Colon (tissue), 2 donors: ENCODE results near the gene ZBED3.
"Not testable (repeated sequence)": the region's sequence is repeated elsewhere in the genome, so short reads cannot be mapped to it uniquely, and the experiment has no call there.

ENCODE experiments used
- FAIRE-seq: peaks from 2 replicates; lab custom pipeline; 2012; peaks lifted over from hg19 to GRCh38; lab: Jason Lieb, UNC
- donor health status: control.
- donor health status: control.

Gene ZBED3, protein sequence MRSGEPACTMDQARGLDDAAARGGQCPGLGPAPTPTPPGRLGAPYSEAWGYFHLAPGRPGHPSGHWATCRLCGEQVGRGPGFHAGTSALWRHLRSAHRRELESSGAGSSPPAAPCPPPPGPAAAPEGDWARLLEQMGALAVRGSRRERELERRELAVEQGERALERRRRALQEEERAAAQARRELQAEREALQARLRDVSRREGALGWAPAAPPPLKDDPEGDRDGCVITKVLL

DNA sequence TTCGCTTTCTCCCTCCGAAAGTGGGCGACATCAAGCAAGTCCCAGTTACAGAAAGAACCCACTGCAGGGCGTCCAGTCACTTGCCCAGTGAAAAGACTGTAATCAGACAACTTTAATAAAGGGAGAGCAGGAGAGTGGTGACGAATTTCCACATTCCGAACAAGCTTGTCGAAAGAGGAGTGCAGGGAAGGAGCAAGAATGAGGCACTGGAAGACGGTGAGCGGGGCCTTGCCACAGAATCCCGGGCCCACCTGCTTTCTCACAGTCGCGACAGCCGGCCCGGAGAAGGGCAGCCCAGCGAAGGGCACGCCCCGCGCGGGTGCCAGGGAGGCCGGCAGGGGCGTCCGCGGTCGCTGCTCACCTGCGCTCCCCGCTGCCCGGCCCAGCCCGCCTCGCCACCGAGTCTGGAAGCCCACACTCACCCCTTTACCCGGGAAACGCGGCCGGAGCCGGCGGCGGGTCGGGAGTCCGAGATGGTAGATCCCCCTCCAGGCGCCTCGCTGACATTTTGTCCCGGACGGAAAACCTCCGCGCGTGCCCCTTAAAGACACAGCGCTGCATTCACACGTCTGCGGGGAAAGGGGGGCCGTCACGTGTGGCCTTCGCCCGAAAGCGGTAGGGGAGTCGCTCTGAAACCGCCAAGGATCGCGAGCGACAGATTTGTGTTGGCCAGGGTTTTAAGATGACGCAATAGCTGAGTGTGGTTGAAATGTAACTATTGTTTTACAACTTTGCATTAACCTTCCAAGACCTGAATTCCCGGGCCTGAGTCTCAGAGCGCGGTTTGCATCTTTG, at the start of gene ZBED3:
Gene ZBED3, minus strand, starts transcription at position 597 of the 795 bp plus-strand sequence. CDS start 9,407 bp downstream, outside the sequence.
- no peak for FAIRE-seq

DNA sequence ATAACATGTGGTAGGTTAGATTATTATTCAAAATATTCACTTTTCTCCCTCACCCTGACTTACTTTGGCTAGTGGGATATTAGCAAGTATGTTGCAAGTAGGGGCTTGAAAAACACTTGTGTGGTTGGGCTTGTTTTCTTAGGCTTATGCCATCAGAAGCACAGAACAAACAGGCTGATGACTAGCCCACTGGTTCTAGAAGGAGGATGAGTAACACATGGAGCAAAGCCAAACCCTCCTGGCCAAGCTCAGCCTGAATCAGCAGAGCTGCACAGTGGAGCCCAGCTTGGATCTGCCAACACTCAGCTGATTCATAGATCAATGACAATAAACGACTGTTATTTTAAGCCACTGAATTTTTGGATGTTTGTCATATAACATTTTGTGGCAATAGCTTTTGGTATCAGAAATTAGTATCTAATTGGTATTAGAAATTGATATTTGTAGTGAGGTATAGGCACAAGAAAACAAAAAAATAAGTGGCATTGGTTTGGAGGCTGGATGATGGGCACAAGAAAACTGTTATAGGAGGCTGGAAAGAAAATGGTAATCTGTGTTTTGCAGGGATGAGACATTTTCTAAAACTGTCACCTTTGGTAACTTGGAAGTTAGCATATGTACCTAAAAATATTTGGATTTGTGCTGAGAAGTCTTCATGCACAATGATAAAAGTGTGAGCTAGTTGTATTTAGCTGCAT, 46.1 kb upstream of the ZBED3 start:
- FAIRE-seq: no peak

DNA sequence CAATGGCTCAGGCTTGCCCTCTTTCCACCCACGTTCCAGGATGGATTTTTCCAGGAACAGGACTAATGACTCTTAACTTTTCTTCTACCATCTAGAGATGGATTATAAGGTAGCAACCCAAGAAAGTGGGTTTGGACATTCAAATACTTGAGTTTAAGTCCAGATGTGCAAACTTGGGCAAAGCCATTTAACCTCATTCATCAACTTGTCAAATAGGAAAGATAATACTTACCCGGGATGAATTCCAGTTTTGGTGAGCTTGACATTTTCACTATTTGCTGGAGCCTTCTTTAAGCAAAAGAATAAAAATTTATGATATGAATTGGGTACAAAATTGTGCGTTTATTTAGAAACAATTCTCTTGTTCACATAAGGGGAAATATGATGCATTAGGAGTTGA, 44.3 kb upstream of the ZBED3 start:
- no peak for FAIRE-seq

DNA sequence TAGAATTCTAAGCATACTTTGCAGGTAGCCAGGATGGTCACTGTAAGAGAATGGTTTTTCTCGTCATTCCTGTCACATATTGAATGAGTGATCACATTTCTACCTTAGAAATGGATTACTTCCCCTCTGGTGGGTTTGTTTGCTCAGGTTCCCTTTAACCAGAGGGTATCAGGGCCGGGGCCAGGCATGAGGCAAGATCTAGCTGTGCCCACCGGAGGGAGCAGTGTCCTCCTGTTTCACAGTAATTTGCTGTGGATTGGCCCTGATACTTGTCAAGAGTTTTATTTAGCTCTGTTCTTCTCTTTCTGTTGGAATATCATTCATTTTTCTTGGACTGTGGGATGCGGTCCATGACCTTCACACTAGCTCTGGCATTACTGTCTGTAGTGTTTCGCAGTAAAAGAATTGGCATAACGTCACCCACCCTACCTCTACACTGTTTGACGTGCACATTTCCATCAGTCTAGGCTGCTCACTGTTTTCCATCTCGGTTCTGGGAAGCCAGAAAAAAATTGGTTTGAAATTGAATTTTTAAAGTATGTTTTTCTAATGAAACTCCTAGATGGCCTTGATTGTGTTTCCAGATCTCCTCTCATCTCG, 42.4 kb upstream of the ZBED3 start:
- FAIRE-seq: no peak

DNA sequence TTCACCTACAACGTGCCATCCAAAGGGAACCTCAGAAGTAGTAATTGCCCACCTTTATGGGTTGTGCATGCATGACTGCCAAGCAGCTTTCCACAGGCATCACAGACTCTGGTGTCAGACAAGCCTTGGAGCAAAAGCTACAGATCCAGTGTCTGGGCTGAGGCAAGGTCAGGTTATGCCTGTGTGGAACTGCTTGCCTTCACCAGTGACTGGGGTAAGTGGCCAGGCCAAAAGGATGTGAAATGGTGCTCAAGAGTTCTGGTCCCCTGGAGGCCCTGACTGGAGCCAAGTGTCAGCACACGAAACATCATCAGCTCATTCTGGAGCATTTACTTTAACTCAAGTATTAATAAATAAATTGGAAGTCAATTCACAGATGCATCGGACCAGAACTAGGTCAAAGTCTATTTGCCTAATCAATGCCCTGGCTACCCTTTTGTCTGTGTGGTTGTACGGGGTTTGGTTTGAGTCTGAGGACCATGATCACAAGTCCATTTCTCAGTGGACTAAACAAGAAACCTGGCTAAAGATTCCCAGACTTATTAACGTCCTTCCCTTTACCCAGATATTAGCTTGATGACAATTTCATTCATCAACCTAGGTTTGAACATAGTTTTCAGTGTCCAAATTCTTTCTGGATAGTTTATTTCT, 41.5 kb upstream of the ZBED3 start:
- no peak for FAIRE-seq

DNA sequence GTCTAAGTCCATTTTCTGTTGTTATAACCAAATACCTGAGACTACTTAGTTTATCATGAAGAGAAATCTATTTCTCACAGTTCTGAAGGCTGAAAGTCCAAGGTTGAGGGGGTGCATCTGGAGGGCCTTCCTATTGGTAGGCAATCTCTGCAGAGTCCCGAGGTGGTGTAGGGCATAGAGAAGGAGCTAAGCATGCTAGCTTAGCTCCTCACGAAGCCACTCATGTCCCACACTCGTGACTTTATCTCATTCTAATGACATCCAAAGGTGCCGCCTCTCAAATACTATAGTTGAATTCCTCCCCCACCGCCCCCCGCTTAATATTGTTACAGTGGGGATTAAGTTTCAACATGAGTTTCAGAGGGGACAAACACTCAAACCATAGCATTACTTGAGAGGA, 36.0 kb upstream of the ZBED3 start:
- FAIRE-seq: no peak

DNA sequence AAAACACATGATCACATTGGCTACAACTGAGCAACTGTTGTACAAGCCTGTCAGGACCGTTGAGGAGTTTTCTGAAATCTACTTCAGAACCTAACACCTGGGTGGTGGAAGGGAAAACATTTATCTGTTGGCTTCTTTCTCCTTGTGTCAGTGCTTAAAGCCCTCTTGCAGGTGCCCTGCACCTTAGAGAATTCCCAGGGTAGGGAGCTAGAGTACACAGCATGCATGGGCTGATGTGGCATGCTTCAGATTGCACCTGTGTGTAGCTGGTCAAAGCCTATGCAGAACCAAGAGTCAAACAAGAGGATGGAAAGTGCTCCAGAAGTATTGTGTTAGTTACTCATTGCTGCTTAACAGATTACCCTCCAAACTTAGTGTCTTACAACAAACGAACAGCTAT, 33.6 kb upstream of the ZBED3 start:
- no peak for FAIRE-seq

DNA sequence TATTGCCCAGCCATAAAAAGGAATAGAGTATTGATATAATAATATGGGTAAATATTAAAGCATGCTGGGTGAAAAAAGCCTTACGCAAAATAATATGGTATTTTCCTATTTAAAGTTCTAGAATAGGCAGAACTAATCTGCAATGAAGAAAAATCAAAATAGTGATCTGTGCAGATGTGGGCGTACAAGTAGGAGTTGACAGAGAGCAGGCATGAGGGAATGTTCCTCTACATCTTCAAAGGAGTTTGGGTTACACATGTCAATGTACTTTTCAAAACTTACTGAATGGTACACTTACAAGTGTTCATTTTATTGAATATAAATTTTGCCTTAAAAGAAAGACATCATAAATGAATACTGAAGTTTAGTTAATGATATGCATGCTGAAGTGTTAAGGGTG, 33.0 kb upstream of the ZBED3 start:
- no peak for FAIRE-seq

DNA sequence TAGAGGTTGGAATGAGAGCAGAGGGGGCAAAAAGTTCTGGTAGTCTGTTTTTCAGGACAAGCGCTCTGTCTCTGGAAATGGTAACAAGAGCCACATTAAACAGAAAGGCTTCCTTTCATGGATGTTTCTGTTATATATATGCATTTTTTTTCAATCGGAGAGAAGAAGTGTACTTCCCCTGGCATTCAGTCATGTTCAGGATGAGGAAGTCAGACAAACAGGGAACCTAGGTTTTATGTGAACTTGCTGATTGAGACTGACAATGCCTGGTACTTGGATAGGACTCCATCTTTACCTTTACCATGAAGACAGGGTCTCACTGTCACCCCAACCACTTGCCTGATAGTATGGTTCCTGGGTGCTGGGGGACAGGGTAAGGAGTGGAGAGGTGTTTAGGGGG, 30.1 kb upstream of the ZBED3 start:
- FAIRE-seq: no peak

DNA sequence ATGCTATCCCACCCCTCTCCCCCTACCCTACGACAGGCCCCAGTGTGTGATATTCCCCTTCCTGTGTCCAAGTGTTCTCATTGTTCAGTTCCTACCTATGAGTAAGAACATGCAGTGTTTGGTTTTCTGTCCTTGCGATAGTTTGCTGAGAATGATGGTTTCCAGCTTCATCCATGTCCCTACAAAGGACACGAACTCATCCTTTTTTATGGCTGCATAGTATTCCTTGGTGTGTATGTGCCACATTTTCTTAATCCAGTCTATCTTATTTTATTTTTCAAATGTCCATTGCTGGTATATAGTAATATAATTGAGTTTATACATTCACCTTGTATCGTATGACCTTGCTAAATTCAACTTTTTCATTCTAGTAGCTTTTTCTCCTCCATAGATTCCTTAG, 19.9 kb upstream of the ZBED3 start:
- not testable (repeated sequence) for FAIRE-seq

DNA sequence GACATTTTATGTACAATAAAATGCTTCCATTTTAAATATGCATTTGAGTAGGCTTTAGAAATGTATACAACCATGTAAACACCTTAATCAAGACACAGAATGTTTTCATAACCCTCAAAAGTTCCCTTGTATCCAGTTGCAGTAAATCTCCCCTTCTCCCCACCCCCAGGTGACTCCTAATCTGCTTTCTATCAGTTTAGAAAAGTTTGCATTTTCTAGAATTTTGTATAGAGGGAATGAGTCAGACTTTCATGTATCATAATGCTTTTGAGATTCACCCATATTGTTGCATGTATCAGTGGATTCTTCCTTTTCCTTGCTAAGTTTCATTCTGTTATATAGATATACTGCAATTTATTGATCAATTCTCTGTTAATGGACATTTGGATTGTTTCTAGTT, 17.7 kb upstream of the ZBED3 start:
- no peak for FAIRE-seq

DNA sequence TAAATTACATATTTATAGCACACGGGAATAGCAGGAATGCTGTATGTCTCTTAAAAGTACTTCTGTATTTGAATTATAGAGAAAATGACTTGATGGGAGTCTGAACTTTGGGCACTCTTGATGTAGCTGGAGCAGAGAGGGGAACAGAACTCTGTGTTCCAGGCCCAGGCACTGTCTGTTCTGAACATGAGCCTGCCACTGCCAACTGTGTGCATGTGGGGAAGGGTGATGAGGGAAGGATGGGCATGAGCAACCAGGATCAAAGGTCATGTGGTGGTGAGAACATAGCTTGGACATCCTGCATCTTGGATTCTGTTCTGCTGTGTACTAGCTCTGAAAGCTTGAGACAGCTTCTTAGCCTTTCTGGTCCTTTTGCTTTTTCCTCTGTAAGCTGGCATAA, 16.4 kb upstream of the ZBED3 start:
- FAIRE-seq: no peak

DNA sequence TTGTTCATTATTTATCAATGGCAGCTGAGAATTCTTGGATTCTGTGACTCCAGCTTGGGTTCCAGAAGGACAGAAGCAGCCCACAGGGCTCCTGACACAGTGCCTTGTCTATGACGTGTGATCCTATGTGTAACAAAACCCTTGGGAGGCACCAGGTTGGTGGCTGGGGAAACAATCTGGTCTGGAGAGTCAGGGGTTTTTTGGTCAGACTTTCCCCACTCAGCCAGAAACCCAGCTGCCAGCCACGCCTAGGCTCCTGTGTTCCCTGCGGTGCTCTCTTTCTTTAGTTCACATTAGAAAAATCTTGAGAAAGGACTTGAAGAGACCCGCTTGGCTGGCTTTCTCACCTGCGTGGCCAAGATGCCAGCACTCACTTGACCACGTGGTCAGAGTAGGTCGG, 15.5 kb upstream of the ZBED3 start:
- no peak for FAIRE-seq

DNA sequence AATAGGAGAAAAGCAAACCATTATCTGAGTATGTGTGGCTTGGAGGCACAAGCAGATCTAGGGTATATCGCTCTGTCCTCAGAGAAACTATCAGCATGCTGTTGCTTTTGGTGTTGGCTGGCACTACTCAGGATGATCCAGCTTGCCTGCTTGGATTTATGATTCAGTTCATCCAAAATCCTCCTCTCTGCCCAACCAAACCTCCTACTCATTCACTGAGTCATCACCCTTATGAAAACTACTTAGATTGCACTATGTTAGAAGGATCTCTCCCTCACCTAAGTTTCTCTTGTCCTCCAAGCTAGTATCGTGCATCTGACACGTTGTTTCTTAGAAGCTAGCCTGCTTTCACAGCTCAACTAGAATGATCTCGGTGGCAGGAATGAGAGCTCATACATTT, 14.2 kb upstream of the ZBED3 start:
- no peak for FAIRE-seq

DNA sequence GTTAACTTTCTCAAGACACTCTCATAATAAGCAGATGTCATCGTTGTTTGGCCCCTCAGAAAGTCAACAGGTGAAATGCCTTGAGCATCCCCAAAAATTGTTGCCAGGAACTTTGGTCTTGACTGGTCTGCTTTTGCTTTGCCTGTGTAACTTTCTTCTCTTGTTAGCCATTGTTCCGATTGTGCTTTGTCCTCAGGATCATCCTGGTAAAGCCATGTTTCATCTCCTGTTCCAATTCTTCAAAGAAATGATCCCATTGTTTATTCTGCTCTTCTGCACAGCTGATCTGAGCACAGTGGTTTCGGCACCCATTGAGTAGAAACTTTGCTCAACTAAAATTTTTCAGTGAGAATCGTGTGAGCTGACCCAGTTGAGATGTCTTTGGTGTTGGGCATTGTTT, 8.1 kb upstream of the ZBED3 start:
- FAIRE-seq: no peak

DNA sequence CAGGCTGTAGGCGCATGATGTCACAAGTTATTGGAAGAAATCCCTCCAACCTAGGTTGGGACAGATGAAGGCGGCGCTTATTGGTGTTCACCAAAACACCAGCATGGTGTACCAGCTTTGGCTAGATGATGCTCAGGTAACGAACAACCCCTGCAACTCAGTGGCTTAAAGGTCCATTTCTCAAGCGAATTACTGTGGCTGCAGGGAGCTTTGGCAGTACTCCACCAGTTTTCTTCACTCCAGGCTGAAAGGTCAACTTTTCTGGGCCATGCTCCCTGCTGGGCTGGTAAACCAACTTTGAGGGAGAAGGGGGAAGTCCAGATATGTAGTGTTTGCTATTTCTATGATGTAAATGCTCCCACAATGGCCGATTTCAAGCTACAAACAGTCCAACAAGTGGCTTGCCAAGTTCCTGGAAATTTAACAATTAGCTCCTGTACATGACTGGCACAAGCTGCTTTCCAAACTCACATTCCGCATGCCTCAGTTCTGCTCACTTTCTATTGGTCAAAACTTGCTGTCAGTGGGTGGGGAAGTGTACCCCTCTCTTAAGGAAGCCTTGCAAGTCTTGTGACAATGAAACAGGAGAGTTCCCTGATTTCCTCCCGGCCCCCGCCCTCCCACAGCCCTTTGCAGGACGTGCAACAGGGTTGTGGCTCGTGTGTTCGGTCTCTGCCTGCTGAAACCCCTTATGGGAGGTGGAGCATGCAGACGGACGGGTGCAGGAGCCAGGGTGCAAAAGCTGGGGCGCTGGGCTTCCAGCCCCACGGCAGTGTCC, 588 bp upstream of the ZBED3 start:
- no peak for FAIRE-seq

DNA sequence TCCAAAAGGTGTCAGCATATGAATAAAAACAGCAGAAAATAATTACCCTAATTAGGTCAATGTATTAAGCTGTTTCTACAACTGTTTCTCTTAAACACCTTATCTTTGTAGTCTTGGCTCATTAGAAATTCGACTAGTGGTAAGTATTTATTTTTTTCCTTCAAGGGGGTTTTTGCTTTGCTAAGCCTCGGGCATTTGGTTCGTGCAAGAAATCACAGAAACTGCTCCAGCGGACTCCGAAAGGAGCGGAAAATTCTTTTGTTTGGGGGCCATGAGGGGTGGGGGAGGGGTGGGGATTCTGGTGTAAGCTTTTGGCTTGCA, 757 bp downstream of the ZBED3 start:
- no peak for FAIRE-seq

DNA sequence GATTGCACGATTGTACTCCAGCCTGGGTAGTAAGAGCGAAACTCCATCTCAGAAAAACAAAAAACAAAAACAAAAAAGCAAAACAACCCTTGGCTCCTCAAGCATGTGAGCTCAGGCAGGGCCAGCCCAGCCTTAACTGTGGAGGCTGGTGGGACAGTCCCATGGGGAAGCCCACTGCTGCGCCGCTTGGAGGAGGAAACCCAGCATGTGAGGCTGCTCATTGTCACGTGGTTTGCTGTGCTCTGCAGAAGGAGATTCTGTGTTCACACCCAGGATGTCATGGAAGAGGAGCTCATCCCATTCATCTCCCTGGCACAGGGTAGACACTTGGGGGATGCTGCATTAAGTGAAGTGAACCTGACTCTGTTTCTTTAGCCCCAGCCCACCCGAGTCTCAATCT, 4.0 kb downstream of the ZBED3 start:
- no peak for FAIRE-seq

DNA sequence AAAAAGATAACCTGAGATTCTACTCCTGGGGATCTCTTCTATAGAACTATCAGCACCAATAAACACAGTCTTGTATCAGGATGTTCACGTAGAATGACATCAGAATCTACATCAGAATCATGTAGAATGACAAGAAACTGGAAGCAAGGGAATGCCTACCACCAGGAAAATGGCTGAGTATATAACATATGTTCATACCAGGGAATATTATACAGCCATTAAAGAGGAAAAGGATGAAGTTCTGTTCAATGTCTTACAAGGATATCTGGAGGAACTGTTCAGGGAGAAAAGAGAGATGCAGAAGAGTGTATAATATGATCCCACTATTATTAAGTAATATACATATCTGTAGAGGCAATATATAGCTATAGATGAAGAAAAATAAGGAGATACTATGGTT, 4.8 kb downstream of the ZBED3 start:
- no peak for FAIRE-seq

DNA sequence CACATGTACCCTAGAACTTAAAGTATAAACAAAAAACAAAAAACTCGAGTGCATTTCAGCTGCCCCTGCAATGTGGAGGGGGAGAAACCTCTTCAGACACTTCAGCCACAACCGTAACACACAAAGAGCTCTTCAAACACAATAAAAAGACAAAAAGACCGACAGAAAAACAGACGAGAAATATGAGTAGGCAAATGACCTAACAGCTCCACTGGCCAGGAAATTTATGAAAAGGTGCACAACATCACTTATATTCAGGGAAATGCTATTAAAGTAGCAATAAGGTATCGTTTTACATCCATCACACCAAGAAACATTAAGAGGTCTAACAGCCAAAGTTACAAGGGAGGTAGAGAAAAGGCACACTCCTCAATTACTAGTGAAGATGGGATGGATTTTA, 6.2 kb downstream of the ZBED3 start:
- FAIRE-seq: no peak

DNA sequence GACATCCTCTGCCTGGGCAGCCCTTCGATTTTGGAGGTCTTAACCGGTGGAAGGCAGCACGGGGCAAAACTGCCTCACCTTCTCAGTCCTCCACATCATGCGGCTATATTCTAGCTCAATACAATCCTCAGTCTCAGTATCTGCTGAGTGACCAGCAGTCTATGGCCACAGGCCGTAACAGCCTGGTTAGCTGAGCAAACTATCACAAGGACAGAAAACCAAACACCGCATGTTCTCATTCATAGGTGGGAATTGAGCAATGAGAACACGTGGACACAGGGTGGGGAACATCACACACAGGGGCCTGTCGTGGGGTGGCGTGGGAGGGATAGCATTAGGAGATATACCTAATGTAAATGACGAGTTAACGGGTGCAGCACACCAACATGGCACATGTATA, 6.6 kb downstream of the ZBED3 start:
- not testable (repeated sequence) for FAIRE-seq

DNA sequence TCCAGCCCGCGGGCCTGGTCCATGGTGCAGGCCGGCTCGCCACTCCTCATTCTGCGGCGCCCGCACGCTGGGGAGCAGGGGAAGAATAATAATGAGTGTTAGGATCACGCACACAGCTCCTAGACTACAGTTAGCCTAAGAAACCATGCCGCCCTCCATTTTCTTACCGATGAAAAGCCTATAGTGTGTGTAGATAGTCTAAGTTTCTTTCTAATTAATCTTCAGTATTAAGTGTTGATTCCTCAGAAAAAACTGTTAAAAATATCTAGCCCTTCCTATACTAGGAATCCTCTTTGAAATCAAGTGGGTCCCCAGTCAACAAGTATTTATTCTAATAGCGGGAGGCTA, 9.3 kb downstream of the ZBED3 start:
- FAIRE-seq: no peak
